Osteoblast (primary cell): Measurements from ENCODE around the gene SCRN2. TPM values are rescaled to one million over a fixed set of nuclear protein-coding genes. Genes with fewer than 3 reads are reported as not detected.

Experiments used
- DNase-seq: peaks from one replicate; pipeline ENCODE4 v3.0.0; 2011; ENCODE audit warnings: low spot score, mixed read lengths; ENCODE audit not compliant: insufficient read length; ENCODE audit errors: missing footprints
- H2AFZ ChIP-seq: 2 replicates; pipeline ENCODE4 v1.6.0; 2011; ENCODE audit warnings: mild to moderate bottlenecking, low read length
- H3K27ac ChIP-seq: 2 replicates; pipeline ENCODE4 v1.5.1; 2011; ENCODE audit warnings: mild to moderate bottlenecking, low read depth, low read length, moderate library complexity
- H3K27me3 ChIP-seq: 2 replicates; pipeline ENCODE4 v1.6.0; 2012; ENCODE audit warnings: mild to moderate bottlenecking, control low read depth, inconsistent platforms, low read length, moderate library complexity; ENCODE audit not compliant: insufficient read depth
- H3K36me3 ChIP-seq: 2 replicates; pipeline ENCODE4 v1.5.1; 2011; ENCODE audit warnings: mild to moderate bottlenecking, low read length, control low read depth, moderate library complexity; ENCODE audit not compliant: insufficient read depth
- H3K4me1 ChIP-seq: 2 replicates; pipeline ENCODE4 v1.5.1; 2011; ENCODE audit warnings: mild to moderate bottlenecking, low read length, control low read depth, moderate library complexity; ENCODE audit not compliant: insufficient read depth
- H3K4me2 ChIP-seq: 2 replicates; pipeline ENCODE4 v1.6.0; 2011; ENCODE audit warnings: mild to moderate bottlenecking, low read length; ENCODE audit not compliant: insufficient read depth
- H3K4me3 ChIP-seq: fragments of 200-600 bp; sonication (generic); 3 replicates; pipeline ENCODE4 v1.5.1; 2012; ENCODE audit warnings: mild to moderate bottlenecking, low read length, inconsistent platforms; ENCODE audit not compliant: insufficient read depth
- H3K79me2 ChIP-seq: 2 replicates; pipeline ENCODE4 v1.6.0; 2012; ENCODE audit warnings: mild to moderate bottlenecking, low read length, control low read depth, inconsistent platforms; ENCODE audit not compliant: insufficient read depth
- H3K9me3 ChIP-seq: 2 replicates; pipeline ENCODE4 v1.5.1; 2011; ENCODE audit warnings: low read depth, low read length, control low read depth
- H4K20me1 ChIP-seq: 2 replicates; pipeline ENCODE4 v1.6.0; 2012; ENCODE audit warnings: mild to moderate bottlenecking, low read length, control low read depth; ENCODE audit not compliant: insufficient read depth
- CTCF ChIP-seq: IDR thresholded peaks from 2 replicates; pipeline ENCODE4 v1.5.1; 2011; ENCODE audit warnings: mild to moderate bottlenecking, low read depth, low read length, moderate library complexity; ENCODE audit errors: extremely low read depth
- total RNA-seq: library from RNA; depleted of rRNA; stranded (reverse); fragments of >200 nt; gene quantifications from 2 replicates; pipeline ENCODE4 v1.2.3, GENCODE V29; 2012

The SCRN2 gene
- total RNA-seq, 1 donor, result 42.7 TPM

GRCh38 chr17:47802341-47803022 is 38.6 kb downstream of the SCRN2 start:
- Histone ChIP-seq H3K4me3 (no peak overlapping the region), H3K79me2 (no peaks in the 10 kb centered on the region), H3K27me3 (peaks cover 28% of the 10 kb centered on the region), H2AFZ (no peak overlapping the region), H3K9me3 (no peaks in the 10 kb centered on the region), H3K4me2 (no peak overlapping the region), H3K27ac (no peak overlapping the region), H3K36me3 (peaks cover 6% of the 10 kb centered on the region), H3K4me1 (no peaks in the 10 kb centered on the region), H4K20me1 (peaks cover 5% of the 10 kb centered on the region)
- TF ChIP-seq CTCF, result peak; percentile 62
- peak; percentile 90 for DNase-seq

GRCh38 chr17:47801906-47802305 is 39.2 kb downstream of the SCRN2 start:
- Histone ChIP-seq H3K27me3 (peaks cover 28% of the 10 kb centered on the region), H2AFZ (no peak overlapping the region), H4K20me1 (peaks cover under 1% of the 10 kb centered on the region), H3K4me1 (no peaks in the 10 kb centered on the region), H3K79me2 (no peaks in the 10 kb centered on the region), H3K36me3 (peaks cover 1% of the 10 kb centered on the region), H3K4me2 (no peak overlapping the region), H3K27ac (no peak overlapping the region), H3K4me3 (no peak overlapping the region), H3K9me3 (no peaks in the 10 kb centered on the region)
- no peak for DNase-seq
- TF ChIP-seq CTCF, result no peak

- H3K27me3 ChIP-seq, result peaks cover 28% of the 10 kb centered on the region
- H3K79me2 ChIP-seq, result no peaks in the 10 kb centered on the region
- no peaks in the 10 kb centered on the region for H3K9me3 ChIP-seq
- no peak overlapping the region for H3K4me2 ChIP-seq
- H2AFZ ChIP-seq, result no peak overlapping the region
- no peak for DNase-seq
- no peaks in the 10 kb centered on the region for H3K36me3 ChIP-seq
- no peaks in the 10 kb centered on the region for H3K4me1 ChIP-seq
- H3K4me3 ChIP-seq, result no peak overlapping the region
- H3K27ac ChIP-seq, result no peak overlapping the region
- TF ChIP-seq CTCF, result no peak
- no peaks in the 10 kb centered on the region for H4K20me1 ChIP-seq
Measured at GRCh38 chr17:47801176-47801765, 39.8 kb downstream of the SCRN2 start.

- H3K4me3 ChIP-seq, result no peak overlapping the region
- no peaks in the 10 kb centered on the region for H4K20me1 ChIP-seq
- H2AFZ ChIP-seq, result no peak overlapping the region
- H3K4me2 ChIP-seq, result no peak overlapping the region
- H3K79me2 ChIP-seq, result no peaks in the 10 kb centered on the region
- H3K36me3 ChIP-seq, result no peaks in the 10 kb centered on the region
- no peaks in the 10 kb centered on the region for H3K4me1 ChIP-seq
- peaks cover 28% of the 10 kb centered on the region for H3K27me3 ChIP-seq
- no peaks in the 10 kb centered on the region for H3K9me3 ChIP-seq
- no peak overlapping the region for H3K27ac ChIP-seq
- no peak for DNase-seq
- TF ChIP-seq CTCF, result no peak
Measured at GRCh38 chr17:47800686-47801085, 40.4 kb downstream of the SCRN2 start.
